IMR-90 (cell line): ENCODE results near the gene SREK1.

Experiments
- CHD1 ChIP-seq: IDR thresholded peaks from 2 replicates; pipeline ENCODE4 v1.6.1; 2012; ENCODE audit warnings: low read depth, low read length, improper control_type of control experiment
- FOS ChIP-seq: fragments of 150-350 bp; IDR thresholded peaks from 2 replicates; pipeline ENCODE4 v1.6.1; 2016; ENCODE audit warnings: low read depth, low read length
- NFE2L2 ChIP-seq: fragments of 150-350 bp; IDR thresholded peaks from 2 replicates; pipeline ENCODE4 v1.6.1; 2016; ENCODE audit warnings: low read depth, mild to moderate bottlenecking, low read length
- POLR2A ChIP-seq: IDR thresholded peaks from 2 replicates; pipeline ENCODE4 v1.6.1; 2012; ENCODE audit warnings: mild to moderate bottlenecking, low read depth, low read length
- TF ChIP-seq, protein P1 (sequence below): conservative IDR thresholded peaks from 2 replicates; pipeline ENCODE4 v1.5.1; 2012; ENCODE audit warnings: mild to moderate bottlenecking, low read depth, low read length, improper control_type of control experiment
- TF ChIP-seq, protein P2 (sequence below): fragments of 150-350 bp; IDR thresholded peaks from 2 replicates; pipeline ENCODE4 v1.6.1; 2016; ENCODE audit warnings: low read depth, mild to moderate bottlenecking, low read length, moderate library complexity, borderline replicate concordance

DNA sequence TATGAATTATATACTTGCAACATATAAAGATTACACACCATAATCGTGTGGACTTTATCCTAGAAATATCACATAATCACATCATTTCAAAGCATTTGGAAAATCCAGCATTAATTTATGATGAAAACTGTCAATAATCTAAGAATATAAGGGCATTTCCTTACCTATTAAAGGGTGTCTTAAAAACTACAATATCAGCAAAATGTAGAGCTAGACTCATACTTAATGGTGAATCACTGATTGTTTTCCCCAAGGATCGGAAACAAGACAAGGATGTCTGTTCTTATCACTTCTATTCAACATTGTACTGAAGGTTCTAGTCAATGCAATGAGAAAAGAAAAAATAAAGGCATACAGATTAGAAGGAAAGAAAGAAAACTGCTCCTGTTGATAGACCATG, 8.0 kb upstream of the SREK1 start:
- TF ChIP-seq, protein P1, sequence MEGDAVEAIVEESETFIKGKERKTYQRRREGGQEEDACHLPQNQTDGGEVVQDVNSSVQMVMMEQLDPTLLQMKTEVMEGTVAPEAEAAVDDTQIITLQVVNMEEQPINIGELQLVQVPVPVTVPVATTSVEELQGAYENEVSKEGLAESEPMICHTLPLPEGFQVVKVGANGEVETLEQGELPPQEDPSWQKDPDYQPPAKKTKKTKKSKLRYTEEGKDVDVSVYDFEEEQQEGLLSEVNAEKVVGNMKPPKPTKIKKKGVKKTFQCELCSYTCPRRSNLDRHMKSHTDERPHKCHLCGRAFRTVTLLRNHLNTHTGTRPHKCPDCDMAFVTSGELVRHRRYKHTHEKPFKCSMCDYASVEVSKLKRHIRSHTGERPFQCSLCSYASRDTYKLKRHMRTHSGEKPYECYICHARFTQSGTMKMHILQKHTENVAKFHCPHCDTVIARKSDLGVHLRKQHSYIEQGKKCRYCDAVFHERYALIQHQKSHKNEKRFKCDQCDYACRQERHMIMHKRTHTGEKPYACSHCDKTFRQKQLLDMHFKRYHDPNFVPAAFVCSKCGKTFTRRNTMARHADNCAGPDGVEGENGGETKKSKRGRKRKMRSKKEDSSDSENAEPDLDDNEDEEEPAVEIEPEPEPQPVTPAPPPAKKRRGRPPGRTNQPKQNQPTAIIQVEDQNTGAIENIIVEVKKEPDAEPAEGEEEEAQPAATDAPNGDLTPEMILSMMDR, result no peak
- TF ChIP-seq FOS (no peak), NFE2L2 (no peak), POLR2A (no peak), CHD1 (no peak)
- TF ChIP-seq, protein P2, sequence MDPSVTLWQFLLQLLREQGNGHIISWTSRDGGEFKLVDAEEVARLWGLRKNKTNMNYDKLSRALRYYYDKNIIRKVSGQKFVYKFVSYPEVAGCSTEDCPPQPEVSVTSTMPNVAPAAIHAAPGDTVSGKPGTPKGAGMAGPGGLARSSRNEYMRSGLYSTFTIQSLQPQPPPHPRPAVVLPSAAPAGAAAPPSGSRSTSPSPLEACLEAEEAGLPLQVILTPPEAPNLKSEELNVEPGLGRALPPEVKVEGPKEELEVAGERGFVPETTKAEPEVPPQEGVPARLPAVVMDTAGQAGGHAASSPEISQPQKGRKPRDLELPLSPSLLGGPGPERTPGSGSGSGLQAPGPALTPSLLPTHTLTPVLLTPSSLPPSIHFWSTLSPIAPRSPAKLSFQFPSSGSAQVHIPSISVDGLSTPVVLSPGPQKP, result no peak
